Measurements from ENCODE around the gene PDIA5.

DNA sequence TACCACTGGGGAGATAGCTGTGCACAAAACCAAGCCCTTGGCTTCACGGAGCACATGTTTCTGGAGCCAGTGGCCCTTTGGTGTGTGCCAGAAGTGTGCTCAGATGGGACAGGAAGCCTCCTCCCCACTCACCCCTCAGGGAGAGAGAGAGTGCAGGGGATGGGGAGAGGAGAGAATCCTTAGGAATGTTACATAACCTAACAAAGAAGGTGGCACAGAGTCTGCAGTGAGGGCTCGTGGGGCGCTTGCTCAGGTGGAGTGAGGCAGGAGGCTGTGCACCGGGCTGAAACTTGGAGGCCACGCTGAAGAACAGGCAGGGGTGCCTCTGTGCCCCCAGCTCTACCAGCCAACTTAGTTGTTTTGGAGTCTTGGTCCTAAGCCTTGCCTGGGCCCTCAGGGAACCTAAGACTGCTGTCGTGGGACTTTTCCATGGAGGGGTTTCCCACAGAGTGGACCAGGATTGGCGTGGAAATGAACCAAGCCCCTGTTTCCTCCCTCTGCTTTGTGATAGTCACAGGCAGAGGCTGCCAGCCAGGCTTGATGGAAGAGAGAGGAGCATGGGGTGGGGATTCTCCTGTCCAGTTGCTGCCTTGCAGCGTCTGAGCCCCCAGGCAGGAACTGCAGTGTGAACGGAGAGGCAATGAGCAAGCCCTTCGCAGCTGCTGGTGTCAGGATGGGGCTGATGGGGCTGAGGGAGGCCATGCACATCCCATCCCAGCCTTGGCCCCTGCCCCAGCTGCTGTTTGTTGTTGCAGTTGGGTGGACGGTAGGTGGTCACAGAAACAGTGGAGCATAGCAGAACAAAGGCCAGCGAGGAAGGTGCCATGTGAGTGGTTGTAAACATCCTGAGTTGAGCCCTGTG, 32.7 kb downstream of the PDIA5 start:
- TF ChIP-seq, protein P1, sequence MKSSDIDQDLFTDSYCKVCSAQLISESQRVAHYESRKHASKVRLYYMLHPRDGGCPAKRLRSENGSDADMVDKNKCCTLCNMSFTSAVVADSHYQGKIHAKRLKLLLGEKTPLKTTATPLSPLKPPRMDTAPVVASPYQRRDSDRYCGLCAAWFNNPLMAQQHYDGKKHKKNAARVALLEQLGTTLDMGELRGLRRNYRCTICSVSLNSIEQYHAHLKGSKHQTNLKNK (CRISPR knock-in tag; IDR thresholded peaks at IDR 0.05): no peak
- TF ChIP-seq NR3C1 (CRISPR knock-in tag; conservative IDR thresholded peaks at IDR 0.05; ENCODE audit: low read depth): no peak
- TF ChIP-seq ZNF138 (CRISPR knock-in tag; conservative IDR thresholded peaks at IDR 0.05): no peak
- TF ChIP-seq, protein P2, sequence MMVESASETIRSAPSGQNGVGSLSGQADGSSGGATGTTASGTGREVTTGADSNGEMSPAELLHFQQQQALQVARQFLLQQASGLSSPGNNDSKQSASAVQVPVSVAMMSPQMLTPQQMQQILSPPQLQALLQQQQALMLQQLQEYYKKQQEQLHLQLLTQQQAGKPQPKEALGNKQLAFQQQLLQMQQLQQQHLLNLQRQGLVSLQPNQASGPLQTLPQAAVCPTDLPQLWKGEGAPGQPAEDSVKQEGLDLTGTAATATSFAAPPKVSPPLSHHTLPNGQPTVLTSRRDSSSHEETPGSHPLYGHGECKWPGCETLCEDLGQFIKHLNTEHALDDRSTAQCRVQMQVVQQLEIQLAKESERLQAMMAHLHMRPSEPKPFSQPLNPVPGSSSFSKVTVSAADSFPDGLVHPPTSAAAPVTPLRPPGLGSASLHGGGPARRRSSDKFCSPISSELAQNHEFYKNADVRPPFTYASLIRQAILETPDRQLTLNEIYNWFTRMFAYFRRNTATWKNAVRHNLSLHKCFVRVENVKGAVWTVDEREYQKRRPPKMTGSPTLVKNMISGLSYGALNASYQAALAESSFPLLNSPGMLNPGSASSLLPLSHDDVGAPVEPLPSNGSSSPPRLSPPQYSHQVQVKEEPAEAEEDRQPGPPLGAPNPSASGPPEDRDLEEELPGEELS (CRISPR knock-in tag; IDR thresholded peaks at IDR 0.05): no peak
- TF ChIP-seq NFE2L1 (CRISPR knock-in tag; IDR thresholded peaks at IDR 0.05): no peak

Data from WTC11 (cell line).